NCI-H524 (cell line): ENCODE results near the gene RASSF8.

Experiments
- DNase-seq, 2 experiments: peaks; one replicate each; lab custom pipeline; 2025; lab: John Stamatoyannopoulos, UW

Gene RASSF8

GRCh38 chr12:26106347-26106746, 147.9 kb downstream of the RASSF8 start:
- no peak for DNase-seq

GRCh38 chr12:26108915-26109314, 150.4 kb downstream of the RASSF8 start:
- peak; percentile 24 to 57 for DNase-seq

- peak; percentile 58 to 83 for DNase-seq
These were observed 150.9 kb downstream of the RASSF8 start for GRCh38 chr12:26109343-26109881.

GRCh38 chr12:26112232-26112631, 153.8 kb downstream of the RASSF8 start:
- DNase-seq = no peak

GRCh38 chr12:26112703-26113147, 154.2 kb downstream of the RASSF8 start:
- DNase-seq = no peak

GRCh38 chr12:26113181-26113654, 154.7 kb downstream of the RASSF8 start:
- no peak for DNase-seq

GRCh38 chr12:26113853-26114719, 155.6 kb downstream of the RASSF8 start:
- DNase-seq = peak; percentile 61 to 81

- peak in 1 of 2 experiments; percentile 9 for DNase-seq
These were observed 156.4 kb downstream of the RASSF8 start for GRCh38 chr12:26114720-26115401.

GRCh38 chr12:26116829-26117715, 158.6 kb downstream of the RASSF8 start:
- no peak for DNase-seq

GRCh38 chr12:26118308-26118707, 159.8 kb downstream of the RASSF8 start:
- DNase-seq = no peak

- DNase-seq = peak; percentile 15 to 67
These were observed 161.0 kb downstream of the RASSF8 start for GRCh38 chr12:26119391-26119989.

- no peak for DNase-seq
These were observed 162.2 kb downstream of the RASSF8 start for GRCh38 chr12:26120561-26121274.

- no peak for DNase-seq
These were observed 163.0 kb downstream of the RASSF8 start for GRCh38 chr12:26121323-26122060.

GRCh38 chr12:26122061-26122680, 163.7 kb downstream of the RASSF8 start:
- DNase-seq = peak in 1 of 2 experiments; percentile 38

GRCh38 chr12:26122681-26123481, 164.4 kb downstream of the RASSF8 start:
- peak; percentile 14 to 65 for DNase-seq

GRCh38 chr12:26123482-26123980, 165.0 kb downstream of the RASSF8 start:
- DNase-seq = peak in 1 of 2 experiments; percentile 61

GRCh38 chr12:26124446-26125399, 166.2 kb downstream of the RASSF8 start, which contains the start of gene BHLHE41:
BHLHE41 (minus strand) TSS chr12:26125037; CDS start chr12:26124779, 258 bp downstream.
- peak in 1 of 2 experiments; percentile 61 for DNase-seq
